Ovary (tissue), 3 donors: Measurements from ENCODE around the gene CD8A.

Source experiments
- CTCF ChIP-seq, 3 donors: fragments of 450-650 bp in 2 of 3; fragments of 200-600 bp in 1 of 3; IDR thresholded peaks; one replicate each; pipeline versions ENCODE4 v1.5.1 to v1.8.0; 2016 to 2022; ENCODE audit warnings: antibody characterized with exemption in 3 of 3, mild to moderate bottlenecking in 1 of 3
- POLR2A ChIP-seq: fragments of 450-650 bp; IDR thresholded peaks from one replicate; pipeline ENCODE4 v1.6.1; 2017; ENCODE audit warnings: antibody characterized with exemption, mild to moderate bottlenecking, moderate library complexity
- donor health status: DM: no; HTN: no; CAD: no.

GRCh38 chr2:86753606-86754005, 37.1 kb downstream of the CD8A start:
- no peak for TF ChIP-seq POLR2A
- no peak for TF ChIP-seq CTCF (IDR thresholded peaks at IDR 0.05)
